ENCODE measurements around the gene UBE2QL1.

Gene UBE2QL1

GRCh38 chr5:6490693-6491092 is 42.0 kb downstream of the UBE2QL1 start:
- ChIA-PET POLR2A (no interaction called here), CTCF (no interaction called here)
- no peak for DNase-seq (ENCODE audit: low read depth, low spot score)
- TF ChIP-seq CTCF (IDR thresholded peaks at IDR 0.05; ENCODE audit: insufficient read depth, low read length, missing control alignments): no peak
- no peak overlapping the region for H3K4me3 ChIP-seq (ENCODE audit: low read depth, low read length)

GRCh38 chr5:6491196-6491918 is 42.7 kb downstream of the UBE2QL1 start:
- TF ChIP-seq CTCF (IDR thresholded peaks at IDR 0.05; ENCODE audit: insufficient read depth, low read length, missing control alignments): no peak
- DNase-seq (ENCODE audit: low read depth, low spot score): no peak
- ChIA-PET POLR2A (no interaction called here), CTCF (no interaction called here)
- no peak overlapping the region for H3K4me3 ChIP-seq (ENCODE audit: low read depth, low read length)

DNA sequence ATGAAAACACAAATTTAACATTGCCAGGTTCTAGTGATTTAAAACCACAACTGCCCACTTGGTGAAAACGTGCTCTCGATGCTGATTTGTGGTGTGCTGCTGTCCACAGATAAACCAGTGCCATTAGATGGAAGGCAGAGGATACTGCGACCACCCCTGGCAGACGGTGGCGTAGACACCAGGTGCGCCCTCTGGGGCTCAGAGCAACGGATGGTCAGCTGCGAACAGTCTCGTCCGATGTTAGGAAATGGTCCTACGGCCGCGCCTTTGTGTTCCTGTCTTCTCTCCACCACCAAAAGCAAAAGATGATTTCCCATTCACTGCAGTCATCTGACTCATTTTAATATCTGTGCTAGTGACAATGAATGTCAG is 43.2 kb downstream of the UBE2QL1 start:
- DNase-seq (ENCODE audit: low read depth, low spot score): no peak
- no peak for TF ChIP-seq CTCF (IDR thresholded peaks at IDR 0.05; ENCODE audit: insufficient read depth, low read length, missing control alignments)
- ChIA-PET CTCF (no interaction called here), POLR2A (no interaction called here)
- no peak overlapping the region for H3K4me3 ChIP-seq (ENCODE audit: low read depth, low read length)

- no peak for DNase-seq (ENCODE audit: low read depth, low spot score)
- H3K4me3 ChIP-seq (ENCODE audit: low read depth, low read length): no peak overlapping the region
- no peak for TF ChIP-seq CTCF (IDR thresholded peaks at IDR 0.05; ENCODE audit: insufficient read depth, low read length, missing control alignments)
- ChIA-PET POLR2A (no interaction called here), CTCF (no interaction called here)
These were observed 44.3 kb downstream of the UBE2QL1 start for GRCh38 chr5:6492934-6493333.

- DNase-seq (ENCODE audit: low read depth, low spot score): no peak
- CTCF ChIA-PET: no interaction called here
- H3K4me3 ChIP-seq (ENCODE audit: low read depth, low read length): no peak overlapping the region
- POLR2A ChIA-PET: no interaction called here
- no peak for TF ChIP-seq CTCF (IDR thresholded peaks at IDR 0.05; ENCODE audit: insufficient read depth, low read length, missing control alignments)
These were observed 45.2 kb downstream of the UBE2QL1 start for GRCh38 chr5:6493681-6494454.

GRCh38 chr5:6494939-6495338 is 46.3 kb downstream of the UBE2QL1 start:
- POLR2A ChIA-PET: no interaction called here
- TF ChIP-seq CTCF (IDR thresholded peaks at IDR 0.05; ENCODE audit: insufficient read depth, low read length, missing control alignments): no peak
- no peak for DNase-seq (ENCODE audit: low read depth, low spot score)
- CTCF ChIA-PET: no interaction called here
- H3K4me3 ChIP-seq (ENCODE audit: low read depth, low read length): no peak overlapping the region
